ENCODE data around the gene GEMIN7.
A peak's percentile ranks its signal among the peaks of the same experiment; 100 is the strongest.

The GEMIN7 gene

GRCh38 chr19:45068041-45068440 lies 11.0 kb upstream of the GEMIN7 start:
- H3K9ac ChIP-seq (ENCODE audit: low read length): no peak overlapping the region
- H3F3A ChIP-seq (ENCODE audit: insufficient read depth): 0 out of 2 replicates have a peak, but pooled peaks cover 9% of the 10 kb centered on the region
- H3K4me2 ChIP-seq (ENCODE audit: low read depth, low read length, poor library complexity, severe bottlenecking): no peak overlapping the region
- no peaks in the 10 kb centered on the region for H3K9me2 ChIP-seq (replicated peaks; ENCODE audit: insufficient read depth, low read length)
- H4K20me1 ChIP-seq (ENCODE audit: low read depth, low read length): no peaks in the 10 kb centered on the region
- TF ChIP-seq EZH2phosphoT487 (conservative IDR thresholded peaks at IDR 0.05; ENCODE audit: low read length): no peak
- TF ChIP-seq, protein P1, sequence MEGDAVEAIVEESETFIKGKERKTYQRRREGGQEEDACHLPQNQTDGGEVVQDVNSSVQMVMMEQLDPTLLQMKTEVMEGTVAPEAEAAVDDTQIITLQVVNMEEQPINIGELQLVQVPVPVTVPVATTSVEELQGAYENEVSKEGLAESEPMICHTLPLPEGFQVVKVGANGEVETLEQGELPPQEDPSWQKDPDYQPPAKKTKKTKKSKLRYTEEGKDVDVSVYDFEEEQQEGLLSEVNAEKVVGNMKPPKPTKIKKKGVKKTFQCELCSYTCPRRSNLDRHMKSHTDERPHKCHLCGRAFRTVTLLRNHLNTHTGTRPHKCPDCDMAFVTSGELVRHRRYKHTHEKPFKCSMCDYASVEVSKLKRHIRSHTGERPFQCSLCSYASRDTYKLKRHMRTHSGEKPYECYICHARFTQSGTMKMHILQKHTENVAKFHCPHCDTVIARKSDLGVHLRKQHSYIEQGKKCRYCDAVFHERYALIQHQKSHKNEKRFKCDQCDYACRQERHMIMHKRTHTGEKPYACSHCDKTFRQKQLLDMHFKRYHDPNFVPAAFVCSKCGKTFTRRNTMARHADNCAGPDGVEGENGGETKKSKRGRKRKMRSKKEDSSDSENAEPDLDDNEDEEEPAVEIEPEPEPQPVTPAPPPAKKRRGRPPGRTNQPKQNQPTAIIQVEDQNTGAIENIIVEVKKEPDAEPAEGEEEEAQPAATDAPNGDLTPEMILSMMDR (IDR thresholded peaks at IDR 0.05; ENCODE audit: insufficient read depth, low read length, poor library complexity, severe bottlenecking): no peak
- H3K36me3 ChIP-seq (ENCODE audit: low read length): no peaks in the 10 kb centered on the region
- no peaks in the 10 kb centered on the region for H3K9me3 ChIP-seq (ENCODE audit: insufficient read depth, low read length)
- peaks cover 7% of the 10 kb centered on the region; the same call in 1 of the 2 replicates for H3K79me2 ChIP-seq (ENCODE audit: insufficient read depth, low read length)
- no peak overlapping the region for H3K4me3 ChIP-seq (ENCODE audit: insufficient read depth, low read length, poor library complexity, severe bottlenecking)
- no peaks in the 10 kb centered on the region for H3K27me3 ChIP-seq (ENCODE audit: low read length)
- H3K27ac ChIP-seq (ENCODE audit: low read depth, low read length): peak overlapping the region; percentile 48
- H2AFZ ChIP-seq (ENCODE audit: low read depth, low read length, severe bottlenecking): no peak overlapping the region

DNA sequence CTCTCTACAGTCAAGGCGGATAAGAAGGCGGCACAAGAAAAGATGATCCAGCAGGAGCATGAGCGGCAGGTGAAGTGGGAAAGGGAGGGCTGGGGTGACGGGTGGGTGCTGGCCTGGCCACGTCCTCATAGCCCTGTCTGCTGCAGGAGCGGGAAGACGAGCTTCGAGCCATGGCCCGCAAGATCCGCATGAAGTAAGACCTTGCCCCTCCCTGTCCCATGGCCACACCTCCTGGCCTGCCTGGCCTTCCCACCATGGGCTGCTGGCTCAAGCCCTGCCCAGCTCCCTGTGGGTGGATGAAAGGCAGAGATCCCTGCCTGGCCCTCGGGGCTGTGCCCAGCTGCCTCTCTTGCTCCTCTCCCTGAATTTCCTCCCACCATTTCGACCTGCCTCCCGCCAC lies 10.0 kb upstream of the GEMIN7 start:
- peaks cover 9% of the 10 kb centered on the region; the same call in 1 of the 2 replicates for H3F3A ChIP-seq (ENCODE audit: insufficient read depth)
- H3K27me3 ChIP-seq (ENCODE audit: low read length): no peaks in the 10 kb centered on the region
- no peaks in the 10 kb centered on the region for H3K9me2 ChIP-seq (replicated peaks; ENCODE audit: insufficient read depth, low read length)
- no peak overlapping the region for H3K4me2 ChIP-seq (ENCODE audit: low read depth, low read length, poor library complexity, severe bottlenecking)
- peak overlapping the region; percentile 48; the same call in 1 of the 2 replicates for H3K27ac ChIP-seq (ENCODE audit: low read depth, low read length)
- TF ChIP-seq, protein P1 (IDR thresholded peaks at IDR 0.05; ENCODE audit: insufficient read depth, low read length, poor library complexity, severe bottlenecking): no peak
- TF ChIP-seq EZH2phosphoT487 (conservative IDR thresholded peaks at IDR 0.05; ENCODE audit: low read length): no peak
- H3K36me3 ChIP-seq (ENCODE audit: low read length): no peaks in the 10 kb centered on the region
- no peak overlapping the region for H2AFZ ChIP-seq (ENCODE audit: low read depth, low read length, severe bottlenecking)
- H3K9me3 ChIP-seq (ENCODE audit: insufficient read depth, low read length): no peaks in the 10 kb centered on the region
- H3K9ac ChIP-seq (ENCODE audit: low read length): no peak overlapping the region
- H3K4me3 ChIP-seq (ENCODE audit: insufficient read depth, low read length, poor library complexity, severe bottlenecking): no peak overlapping the region
- peaks cover 13% of the 10 kb centered on the region for H3K79me2 ChIP-seq (ENCODE audit: insufficient read depth, low read length)
- no peaks in the 10 kb centered on the region for H4K20me1 ChIP-seq (ENCODE audit: low read depth, low read length)

- Histone ChIP-seq H3K9me3 (ENCODE audit: insufficient read depth, low read length) (no peaks in the 10 kb centered on the region), H3K27ac (ENCODE audit: low read depth, low read length) (peak overlapping the region; percentile 16; the same call in 1 of the 2 replicates), H3K9me2 (replicated peaks; ENCODE audit: insufficient read depth, low read length) (no peaks in the 10 kb centered on the region), H3K79me2 (ENCODE audit: insufficient read depth, low read length) (peaks cover 21% of the 10 kb centered on the region), H4K20me1 (ENCODE audit: low read depth, low read length) (peaks cover 9% of the 10 kb centered on the region), H2AFZ (ENCODE audit: low read depth, low read length, severe bottlenecking) (no peak overlapping the region), H3K9ac (ENCODE audit: low read length) (no peak overlapping the region), H3K27me3 (ENCODE audit: low read length) (no peaks in the 10 kb centered on the region), H3F3A (ENCODE audit: insufficient read depth) (peaks cover 19% of the 10 kb centered on the region), H3K4me3 (ENCODE audit: insufficient read depth, low read length, poor library complexity, severe bottlenecking) (no peak overlapping the region), H3K4me2 (ENCODE audit: low read depth, low read length, poor library complexity, severe bottlenecking) (no peak overlapping the region), H3K36me3 (ENCODE audit: low read length) (peaks cover 8% of the 10 kb centered on the region; the same call in 1 of the 2 replicates)
- TF ChIP-seq, protein P1 (IDR thresholded peaks at IDR 0.05; ENCODE audit: insufficient read depth, low read length, poor library complexity, severe bottlenecking): no peak
- no peak for TF ChIP-seq EZH2phosphoT487 (conservative IDR thresholded peaks at IDR 0.05; ENCODE audit: low read length)
Measured at GRCh38 chr19:45070214-45070613, 8.8 kb upstream of the GEMIN7 start.

Measured in SU-DHL-6 (cell line).